Fibroblast of mammary gland (primary cell): Measurements from ENCODE around the gene NR5A1.

Source experiments
- DNase-seq: peaks from one replicate; pipeline ENCODE4 v3.0.0-alpha.2; 2010; ENCODE audit warnings: low read depth
- H3K4me3 ChIP-seq: 2 replicates; pipeline ENCODE4 v1.5.1; 2011; ENCODE audit warnings: low read depth, mild to moderate bottlenecking, low read length, moderate library complexity; ENCODE audit not compliant: control insufficient read depth
- TF ChIP-seq, protein P1 (sequence below): conservative IDR thresholded peaks from 2 replicates; pipeline ENCODE4 v1.5.1; 2011; ENCODE audit warnings: low read depth, low read length, inconsistent platforms; ENCODE audit not compliant: control insufficient read depth, insufficient read depth

Gene NR5A1

DNA sequence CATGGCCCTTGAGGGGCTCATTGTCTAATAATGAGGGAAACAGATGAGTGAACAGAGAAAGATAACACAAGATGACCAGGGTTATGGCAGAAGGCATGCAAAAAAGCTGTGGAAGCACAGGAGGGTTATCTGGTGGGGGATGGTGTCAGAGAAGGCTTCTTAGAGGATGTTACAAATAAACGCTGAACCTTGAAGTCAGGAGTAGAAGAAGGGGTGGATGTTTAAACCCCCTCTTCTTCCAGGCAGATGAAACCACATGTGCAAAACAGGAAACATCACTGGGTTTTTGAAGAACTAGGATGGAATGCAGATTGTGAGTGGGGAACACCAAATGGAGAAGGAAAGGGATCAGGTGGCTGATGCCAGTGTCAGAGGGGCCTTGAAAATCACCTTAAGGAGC lies 41.8 kb upstream of the NR5A1 start:
- DNase-seq: no peak
- H3K4me3 ChIP-seq: no peak overlapping the region
- TF ChIP-seq, protein P1, sequence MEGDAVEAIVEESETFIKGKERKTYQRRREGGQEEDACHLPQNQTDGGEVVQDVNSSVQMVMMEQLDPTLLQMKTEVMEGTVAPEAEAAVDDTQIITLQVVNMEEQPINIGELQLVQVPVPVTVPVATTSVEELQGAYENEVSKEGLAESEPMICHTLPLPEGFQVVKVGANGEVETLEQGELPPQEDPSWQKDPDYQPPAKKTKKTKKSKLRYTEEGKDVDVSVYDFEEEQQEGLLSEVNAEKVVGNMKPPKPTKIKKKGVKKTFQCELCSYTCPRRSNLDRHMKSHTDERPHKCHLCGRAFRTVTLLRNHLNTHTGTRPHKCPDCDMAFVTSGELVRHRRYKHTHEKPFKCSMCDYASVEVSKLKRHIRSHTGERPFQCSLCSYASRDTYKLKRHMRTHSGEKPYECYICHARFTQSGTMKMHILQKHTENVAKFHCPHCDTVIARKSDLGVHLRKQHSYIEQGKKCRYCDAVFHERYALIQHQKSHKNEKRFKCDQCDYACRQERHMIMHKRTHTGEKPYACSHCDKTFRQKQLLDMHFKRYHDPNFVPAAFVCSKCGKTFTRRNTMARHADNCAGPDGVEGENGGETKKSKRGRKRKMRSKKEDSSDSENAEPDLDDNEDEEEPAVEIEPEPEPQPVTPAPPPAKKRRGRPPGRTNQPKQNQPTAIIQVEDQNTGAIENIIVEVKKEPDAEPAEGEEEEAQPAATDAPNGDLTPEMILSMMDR: no peak

DNA sequence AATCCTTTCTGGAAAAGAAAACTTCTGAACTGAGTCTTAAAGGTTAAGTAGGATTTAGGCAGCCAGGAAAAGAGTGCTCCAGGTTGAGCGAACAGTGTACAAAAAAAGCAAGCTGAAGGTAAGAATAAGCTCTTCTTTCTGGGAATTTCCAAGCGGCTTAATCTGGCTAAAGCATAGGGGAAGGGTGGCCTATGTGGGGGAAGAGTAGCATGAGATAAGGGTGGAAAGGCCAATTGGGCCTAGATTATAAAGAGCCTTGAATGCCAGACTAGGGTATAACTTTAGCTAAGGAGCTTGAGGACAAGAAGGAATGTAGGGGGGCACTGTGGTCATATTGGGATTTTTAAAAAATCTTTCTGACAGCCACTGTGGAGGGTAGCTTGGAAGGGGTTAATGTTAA lies 37.3 kb upstream of the NR5A1 start:
- TF ChIP-seq, protein P1: no peak
- DNase-seq: no peak
- H3K4me3 ChIP-seq: no peak overlapping the region

DNA sequence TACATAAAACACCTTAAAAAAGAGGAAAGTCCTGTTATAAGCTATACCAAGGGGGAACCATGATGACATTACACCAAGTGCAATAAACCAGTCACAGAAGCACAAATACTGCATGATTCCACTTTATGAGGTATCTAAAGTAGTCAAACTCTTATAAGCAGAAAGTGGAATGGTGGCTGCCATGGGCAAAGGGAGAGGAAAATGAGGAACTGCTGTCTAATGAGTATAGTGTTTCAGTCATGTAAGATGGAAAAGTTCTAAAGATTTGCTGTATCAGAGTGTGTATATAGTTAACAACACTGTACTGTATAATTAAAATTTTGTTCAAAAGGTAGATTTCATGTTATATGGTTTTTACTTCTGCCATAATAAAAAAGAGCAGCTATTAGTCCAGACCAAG lies 34.6 kb upstream of the NR5A1 start:
- TF ChIP-seq, protein P1: no peak
- no peak for DNase-seq
- H3K4me3 ChIP-seq: no peak overlapping the region

DNA sequence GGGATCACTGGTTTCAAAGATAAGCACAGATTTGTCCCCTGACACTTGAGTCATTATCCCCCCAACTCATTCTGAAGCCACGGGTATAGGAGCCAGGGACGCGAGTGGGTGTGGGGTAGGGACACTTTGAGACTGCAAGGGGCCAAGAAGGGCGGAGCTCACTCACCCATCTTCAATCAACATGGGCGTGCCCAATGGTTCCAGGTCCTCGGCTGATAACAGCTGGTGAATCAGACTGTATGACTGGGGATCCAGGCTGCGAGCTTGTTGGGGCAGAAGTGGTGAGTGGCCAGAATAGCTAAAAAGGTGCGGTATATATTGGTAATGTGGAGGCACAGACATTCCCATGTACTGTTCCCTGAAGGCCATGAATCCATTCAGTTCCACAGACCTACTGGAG lies 30.7 kb upstream of the NR5A1 start:
- H3K4me3 ChIP-seq: no peak overlapping the region
- DNase-seq: no peak
- TF ChIP-seq, protein P1: no peak

DNA sequence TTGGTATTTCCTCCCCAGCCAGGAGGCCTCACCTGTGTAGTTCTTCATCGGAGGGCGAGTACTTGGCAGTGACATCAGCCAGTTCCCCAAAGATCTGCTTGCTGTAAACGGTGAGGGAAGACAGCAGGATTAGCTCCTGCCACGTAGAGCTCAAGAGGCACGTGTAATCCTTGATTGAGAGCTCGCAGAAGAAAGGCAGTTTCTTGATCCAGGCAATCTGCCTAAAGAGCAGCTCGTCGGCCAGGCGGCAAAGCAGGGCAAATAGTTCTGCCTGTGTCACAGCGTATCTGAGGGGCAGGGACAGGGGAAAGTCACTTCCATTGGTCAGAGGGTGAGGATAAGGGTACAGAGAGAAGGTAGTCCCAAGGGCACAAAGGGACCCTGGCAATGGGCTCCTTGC lies 28.6 kb upstream of the NR5A1 start:
- TF ChIP-seq, protein P1: no peak
- no peak for DNase-seq
- H3K4me3 ChIP-seq: no peak overlapping the region

DNA sequence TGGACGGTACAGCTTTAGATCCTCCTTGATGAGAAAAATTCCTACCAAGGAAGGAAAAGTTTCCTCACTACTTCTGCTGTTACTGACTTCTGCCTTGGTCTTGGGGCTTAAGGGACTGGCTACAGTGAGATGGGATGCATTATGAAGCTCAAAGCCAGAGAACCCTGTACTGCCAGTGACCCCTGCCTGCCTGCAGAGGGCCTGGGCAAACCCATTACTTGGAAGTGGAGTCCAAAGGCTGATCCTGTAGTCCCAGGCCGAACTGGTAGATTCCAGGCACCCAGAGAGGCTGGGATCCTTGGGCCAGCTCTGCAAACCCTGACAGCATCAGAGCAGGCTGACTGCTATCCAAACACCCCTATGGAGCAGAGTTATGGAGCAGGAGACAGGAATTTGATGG lies 25.7 kb upstream of the NR5A1 start:
- TF ChIP-seq, protein P1: no peak
- no peak for DNase-seq
- no peak overlapping the region for H3K4me3 ChIP-seq

DNA sequence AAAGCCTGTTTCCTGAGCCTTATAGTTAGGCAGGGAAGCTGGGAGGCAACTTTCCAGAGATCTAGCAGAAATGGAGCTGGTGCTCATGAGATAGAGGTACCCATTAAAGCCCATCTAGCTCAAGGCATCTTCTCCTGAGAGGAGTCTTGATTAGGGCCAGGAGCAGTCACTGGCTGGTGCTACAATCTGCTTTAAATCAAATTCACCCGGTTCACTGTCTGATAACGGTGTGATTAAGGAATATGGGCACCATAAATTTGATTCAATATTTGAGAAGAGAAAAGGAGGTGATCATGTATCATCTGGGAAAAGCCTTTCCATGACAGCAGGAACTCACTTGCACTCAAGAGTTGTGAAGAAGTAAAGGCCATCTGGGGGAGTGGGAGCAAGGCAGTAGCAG lies 23.9 kb upstream of the NR5A1 start:
- no peak for DNase-seq
- H3K4me3 ChIP-seq: no peak overlapping the region
- TF ChIP-seq, protein P1: no peak
